ENCODE data around the gene SERPINA12.
"Not testable (repeated sequence)": the region's sequence is repeated elsewhere in the genome, so short reads cannot be mapped to it uniquely, and the experiment has no call there.

SERPINA12 gene

DNA sequence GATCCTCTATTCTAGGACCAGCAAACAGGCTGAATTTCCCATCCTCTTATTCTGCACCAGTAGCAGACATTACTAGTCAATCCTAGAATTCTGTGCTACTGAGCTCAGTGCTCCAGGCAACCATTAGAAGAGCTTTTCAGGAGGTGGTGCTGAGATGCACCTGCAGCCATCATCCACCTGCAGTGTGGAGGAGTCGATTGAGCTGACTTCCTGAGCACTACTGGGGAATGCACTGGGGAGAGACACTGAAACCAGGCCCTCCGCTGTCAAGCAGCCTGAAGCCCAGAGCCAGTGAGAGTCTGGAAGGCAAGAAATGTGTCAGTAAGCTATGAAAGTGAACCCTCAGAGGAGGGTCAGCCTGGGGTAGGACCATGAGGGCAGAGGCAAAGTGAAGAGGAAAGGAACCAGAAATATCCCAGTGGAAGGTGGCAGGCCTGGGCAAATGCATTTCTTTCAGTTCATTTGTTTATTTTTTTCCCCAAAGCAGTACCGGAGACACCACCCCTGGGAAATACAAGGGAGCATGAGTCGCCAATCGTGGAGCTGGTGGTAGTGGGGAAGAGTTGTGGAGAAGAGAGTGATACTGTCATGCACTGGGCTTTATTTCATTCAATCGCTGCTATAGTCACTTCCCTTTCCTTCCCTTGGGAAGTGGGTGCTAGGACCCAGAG is 28.9 kb upstream of the SERPINA12 start:
- no peak for DNase-seq (ENCODE audit: low read depth, low spot score)

DNA sequence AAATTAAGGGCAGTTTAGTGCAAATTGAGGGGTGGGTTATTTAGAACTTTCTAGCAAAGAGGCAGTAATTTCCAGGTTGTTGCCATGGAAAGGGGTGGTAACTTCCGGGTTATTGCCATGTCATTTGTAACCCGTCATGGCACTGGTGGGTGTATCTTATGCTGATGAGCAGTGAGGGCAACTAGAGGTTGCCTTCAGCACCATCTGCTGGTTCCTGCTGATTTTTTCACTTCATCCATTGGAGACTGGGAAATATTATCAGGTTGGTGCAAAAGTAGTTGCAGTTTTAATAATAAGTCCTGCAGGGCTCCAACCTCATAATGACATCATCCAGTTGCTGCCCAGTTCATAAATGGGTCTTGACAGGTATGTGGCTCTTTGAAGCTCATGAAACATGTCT is 27.6 kb upstream of the SERPINA12 start:
- DNase-seq (ENCODE audit: low read depth, low spot score): no peak

- no peak for DNase-seq (ENCODE audit: low read depth, low spot score)
These were observed 26.2 kb upstream of the SERPINA12 start for GRCh38 chr14:94535506-94535905.

DNA sequence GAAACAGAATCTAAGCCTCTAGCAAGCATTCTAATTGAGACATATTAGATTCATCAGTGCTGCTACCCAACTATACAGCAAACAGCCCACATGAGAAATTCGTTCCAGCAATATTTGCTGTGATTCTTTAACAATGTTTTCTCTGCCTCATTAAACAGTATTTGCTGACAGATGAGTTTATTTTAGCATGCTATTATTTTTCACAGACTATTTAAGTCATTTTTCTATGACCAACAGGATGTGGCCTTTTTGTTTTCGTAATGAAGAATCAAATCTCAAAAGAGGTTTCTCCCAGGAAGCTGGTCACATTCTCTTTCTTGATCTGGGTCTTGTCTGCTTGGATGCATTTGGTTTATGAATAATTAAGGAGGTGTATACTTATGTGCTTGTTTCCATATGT is 23.2 kb upstream of the SERPINA12 start:
- no peak for DNase-seq (ENCODE audit: low read depth, low spot score)

- DNase-seq (ENCODE audit: low read depth, low spot score): no peak
These were observed 21.9 kb upstream of the SERPINA12 start for GRCh38 chr14:94531187-94531586.

DNA sequence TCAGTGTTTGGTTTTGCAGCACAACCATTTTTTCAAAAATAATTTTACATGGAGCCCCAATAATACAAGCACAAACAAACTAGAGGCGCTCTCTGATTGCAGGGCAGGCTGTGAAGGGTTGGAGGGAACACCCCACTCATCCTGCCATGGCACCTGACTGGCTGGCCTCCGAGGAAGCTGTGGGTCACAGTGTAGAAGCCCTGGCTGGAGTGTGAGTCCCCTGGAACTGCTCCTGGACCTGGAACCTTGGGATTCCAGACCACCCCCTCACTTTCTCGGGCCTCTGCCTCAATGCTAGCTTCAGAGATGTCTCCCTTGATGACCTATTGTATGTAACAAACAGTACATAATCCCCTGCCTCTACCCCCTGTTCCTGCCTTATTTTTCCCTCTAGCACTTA is 14.8 kb upstream of the SERPINA12 start:
- DNase-seq (ENCODE audit: low read depth, low spot score): no peak

- DNase-seq (ENCODE audit: low read depth, low spot score): no peak
These were observed 14.0 kb upstream of the SERPINA12 start for GRCh38 chr14:94523265-94523664.

- DNase-seq (ENCODE audit: low read depth, low spot score): no peak
These were observed 13.0 kb upstream of the SERPINA12 start for GRCh38 chr14:94522115-94522724.

- no peak for DNase-seq (ENCODE audit: low read depth, low spot score)
These were observed 12.3 kb upstream of the SERPINA12 start for GRCh38 chr14:94521375-94522114.

DNA sequence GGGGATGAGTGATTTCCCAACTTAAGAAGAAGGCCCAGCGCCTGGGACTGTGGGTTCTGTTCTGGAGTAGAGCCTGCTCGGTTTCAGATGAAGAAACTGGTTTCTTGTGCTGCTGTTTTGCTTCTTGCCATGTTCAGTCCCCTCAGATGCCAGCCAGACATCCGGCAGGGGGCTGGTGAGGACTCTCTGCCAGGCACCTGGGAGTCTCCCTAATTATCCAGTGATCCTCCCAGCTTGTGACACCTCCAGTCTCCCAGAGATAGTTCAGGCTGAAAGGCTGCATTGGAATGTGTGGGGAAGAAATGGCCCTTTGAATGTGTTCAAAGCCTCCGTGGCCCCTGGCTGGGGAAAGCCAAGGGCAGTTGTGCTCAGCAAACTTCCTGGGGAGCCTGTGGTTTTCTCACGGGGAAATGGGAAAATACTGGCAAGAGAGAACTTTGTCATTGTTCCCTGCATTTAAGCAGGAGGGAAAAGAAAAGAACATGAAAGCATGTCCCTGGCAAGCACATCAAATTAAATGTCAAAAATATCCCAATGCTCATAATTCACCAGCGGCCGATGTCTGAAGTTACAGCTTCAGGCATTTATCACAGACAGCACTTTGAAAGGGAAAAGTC is 8.5 kb upstream of the SERPINA12 start:
- DNase-seq (ENCODE audit: low read depth, low spot score): no peak

GRCh38 chr14:94517248-94517640 is 8.0 kb upstream of the SERPINA12 start:
- DNase-seq (ENCODE audit: low read depth, low spot score): no peak

GRCh38 chr14:94515856-94516255 is 6.6 kb upstream of the SERPINA12 start:
- no peak for DNase-seq (ENCODE audit: low read depth, low spot score)

GRCh38 chr14:94515426-94515825 is 6.2 kb upstream of the SERPINA12 start:
- DNase-seq (ENCODE audit: low read depth, low spot score): no peak

DNA sequence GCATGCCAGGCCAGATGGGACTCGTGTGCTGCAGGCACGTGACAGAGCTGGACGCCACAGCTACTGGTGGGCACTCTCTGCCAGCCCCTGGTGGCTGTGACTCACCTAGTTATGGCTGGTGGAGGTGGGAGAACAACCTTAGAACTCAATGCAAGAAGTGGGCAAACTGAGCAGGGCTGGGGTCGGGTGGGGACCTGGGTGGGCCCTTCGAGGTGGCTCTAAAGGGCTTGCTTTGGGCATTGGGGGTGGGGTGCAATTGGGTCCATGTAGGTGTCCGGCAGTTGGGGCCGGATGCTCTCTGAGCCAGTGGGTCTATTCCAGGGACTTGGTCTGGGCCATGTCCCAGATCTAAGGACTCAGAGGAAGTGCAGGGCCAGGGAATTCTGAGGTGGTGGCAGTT is 5.1 kb upstream of the SERPINA12 start:
- no peak for DNase-seq (ENCODE audit: low read depth, low spot score)

GRCh38 chr14:94510481-94510880 is 1.2 kb upstream of the SERPINA12 start:
- DNase-seq (ENCODE audit: low read depth, low spot score): not testable (repeated sequence)

- DNase-seq (ENCODE audit: low read depth, low spot score): no peak
These were observed 3.6 kb downstream of the SERPINA12 start for GRCh38 chr14:94505641-94506040.

- DNase-seq (ENCODE audit: low read depth, low spot score): no peak
These were observed 4.1 kb downstream of the SERPINA12 start for GRCh38 chr14:94505206-94505605.

- DNase-seq (ENCODE audit: low read depth, low spot score): no peak
These were observed 7.4 kb downstream of the SERPINA12 start for GRCh38 chr14:94501588-94502516.

- no peak for DNase-seq (ENCODE audit: low read depth, low spot score)
These were observed 9.0 kb downstream of the SERPINA12 start for GRCh38 chr14:94500264-94500663.

GRCh38 chr14:94499673-94500072 is 9.6 kb downstream of the SERPINA12 start:
- DNase-seq (ENCODE audit: low read depth, low spot score): no peak

DNA sequence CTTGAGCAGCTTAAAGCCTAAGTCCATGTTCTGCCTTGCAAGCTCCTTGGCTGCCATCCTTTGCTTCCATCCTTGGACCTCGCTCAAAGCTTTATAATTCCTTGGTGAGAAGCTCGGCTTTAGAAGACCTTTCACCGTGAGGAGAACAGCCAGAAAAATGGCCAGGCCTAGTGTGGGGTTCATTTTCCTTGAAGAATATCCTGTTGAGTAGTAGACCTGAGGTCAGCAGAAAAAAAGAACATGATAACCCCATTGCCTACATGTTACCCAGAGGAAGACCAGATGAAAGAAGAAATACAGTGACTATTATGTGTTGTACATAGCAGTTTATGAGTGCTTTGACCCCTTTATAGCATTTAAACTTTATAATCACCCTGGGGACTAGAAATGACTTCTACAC is 11.1 kb downstream of the SERPINA12 start:
- no peak for DNase-seq (ENCODE audit: low read depth, low spot score)

Data from activated CD4-positive, CD25-positive, alpha-beta regulatory T cell treated with anti-CD3 and anti-CD28 coated beads, Interleukin-2, amount 50 U/mL, for 16 hours (primary cell).